Brain microvascular endothelial cell (primary cell): Measurements from ENCODE around the gene ZNF581.

Experiments
- DNase-seq: peaks from one replicate; pipeline ENCODE4 v3.0.0-alpha.2; 2020
- H3K27ac ChIP-seq: fragments of 250-450 bp; sonication (Bioruptor Pico); 2 replicates; pipeline ENCODE4 v1.5.1; 2020; ENCODE audit warnings: mild to moderate bottlenecking, moderate library complexity
- H3K27me3 ChIP-seq: fragments of 250-450 bp; sonication (Bioruptor Pico); replicated peaks from 2 replicates; pipeline ENCODE4 v1.5.1; 2020; ENCODE audit warnings: mild to moderate bottlenecking
- H3K36me3 ChIP-seq: fragments of 250-450 bp; sonication (Bioruptor Pico); replicated peaks from 2 replicates; pipeline ENCODE4 v1.5.1; 2020; ENCODE audit warnings: mild to moderate bottlenecking
- H3K4me3 ChIP-seq: 2 replicates; pipeline ENCODE4 v1.5.1; 2011; ENCODE audit warnings: low read depth, mild to moderate bottlenecking, control low read depth, low read length, moderate library complexity
- in situ Hi-C: cut with HindIII; loops from 2 replicates; pipeline ENCODE4 v1.10.0; 2017; ENCODE audit warnings: low sequenced_read_pairs, low pct_ligation_motif_present
- TF ChIP-seq, protein P1 (sequence below): IDR thresholded peaks from 2 replicates; pipeline ENCODE4 v1.5.1; 2011; ENCODE audit warnings: low read depth, mild to moderate bottlenecking, moderate library complexity, low read length, control low read depth, inconsistent platforms; ENCODE audit errors: missing control alignments

The ZNF581 gene

DNA sequence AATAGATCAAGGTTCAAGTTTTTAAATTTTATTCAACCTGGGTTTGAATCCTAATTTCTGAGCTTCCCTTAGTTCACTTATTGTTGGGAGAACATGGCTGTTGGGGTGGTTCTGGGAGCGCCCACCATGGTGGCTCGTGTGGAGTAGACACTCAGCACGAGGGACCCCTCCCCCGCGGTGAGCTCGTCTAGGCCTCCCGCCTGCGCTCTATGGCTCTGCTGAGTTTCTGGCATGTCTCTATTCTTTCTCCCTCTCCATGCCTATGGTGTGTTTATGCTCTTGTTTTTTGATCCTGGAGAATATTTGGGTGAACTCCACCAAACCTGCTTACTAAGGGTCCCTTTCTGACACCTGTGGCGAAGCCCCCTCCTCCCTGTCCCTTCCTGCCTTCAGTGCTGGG is 30.0 kb downstream of the ZNF581 start:
- in situ Hi-C loops: no loop called here
- H3K27ac ChIP-seq: no peak overlapping the region
- TF ChIP-seq, protein P1, sequence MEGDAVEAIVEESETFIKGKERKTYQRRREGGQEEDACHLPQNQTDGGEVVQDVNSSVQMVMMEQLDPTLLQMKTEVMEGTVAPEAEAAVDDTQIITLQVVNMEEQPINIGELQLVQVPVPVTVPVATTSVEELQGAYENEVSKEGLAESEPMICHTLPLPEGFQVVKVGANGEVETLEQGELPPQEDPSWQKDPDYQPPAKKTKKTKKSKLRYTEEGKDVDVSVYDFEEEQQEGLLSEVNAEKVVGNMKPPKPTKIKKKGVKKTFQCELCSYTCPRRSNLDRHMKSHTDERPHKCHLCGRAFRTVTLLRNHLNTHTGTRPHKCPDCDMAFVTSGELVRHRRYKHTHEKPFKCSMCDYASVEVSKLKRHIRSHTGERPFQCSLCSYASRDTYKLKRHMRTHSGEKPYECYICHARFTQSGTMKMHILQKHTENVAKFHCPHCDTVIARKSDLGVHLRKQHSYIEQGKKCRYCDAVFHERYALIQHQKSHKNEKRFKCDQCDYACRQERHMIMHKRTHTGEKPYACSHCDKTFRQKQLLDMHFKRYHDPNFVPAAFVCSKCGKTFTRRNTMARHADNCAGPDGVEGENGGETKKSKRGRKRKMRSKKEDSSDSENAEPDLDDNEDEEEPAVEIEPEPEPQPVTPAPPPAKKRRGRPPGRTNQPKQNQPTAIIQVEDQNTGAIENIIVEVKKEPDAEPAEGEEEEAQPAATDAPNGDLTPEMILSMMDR: no peak

DNA sequence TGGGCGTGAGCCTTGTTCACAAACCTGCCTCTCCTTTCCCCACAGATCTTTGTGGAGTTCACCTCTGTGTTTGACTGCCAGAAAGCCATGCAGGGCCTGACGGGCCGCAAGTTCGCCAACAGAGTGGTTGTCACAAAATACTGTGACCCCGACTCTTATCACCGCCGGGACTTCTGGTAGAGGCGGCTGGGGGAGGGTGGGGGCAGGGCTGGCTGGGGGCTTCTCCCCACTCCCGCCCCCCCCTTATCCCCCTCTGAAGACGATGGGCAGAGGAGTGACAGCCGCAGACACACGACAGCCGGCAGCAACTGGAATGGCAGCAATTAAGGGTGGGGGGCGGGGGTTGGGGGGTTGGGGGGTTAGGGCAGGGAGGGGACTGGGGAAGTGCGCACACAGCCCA is 30.4 kb downstream of the ZNF581 start:
- peaks cover 37% of the 10 kb centered on the region for H3K36me3 ChIP-seq
- TF ChIP-seq, protein P1: no peak
- H3K27ac ChIP-seq: no peak overlapping the region
- in situ Hi-C loops: no loop called here
- H3K4me3 ChIP-seq: no peak overlapping the region
- H3K27me3 ChIP-seq: no peaks in the 10 kb centered on the region
- no peak for DNase-seq

More for the DNA sequence above, 30.0 kb downstream of the ZNF581 start:
- H3K27me3 ChIP-seq: no peaks in the 10 kb centered on the region
- no peak overlapping the region for H3K4me3 ChIP-seq
- DNase-seq: no peak
- peaks cover 38% of the 10 kb centered on the region for H3K36me3 ChIP-seq

GRCh38 chr19:55674459-55674840 is 31.0 kb downstream of the ZNF581 start:
- Histone ChIP-seq H3K27ac (no peak overlapping the region), H3K4me3 (peak overlapping the region; percentile 85)
- in situ Hi-C loops: no loop called here

DNA sequence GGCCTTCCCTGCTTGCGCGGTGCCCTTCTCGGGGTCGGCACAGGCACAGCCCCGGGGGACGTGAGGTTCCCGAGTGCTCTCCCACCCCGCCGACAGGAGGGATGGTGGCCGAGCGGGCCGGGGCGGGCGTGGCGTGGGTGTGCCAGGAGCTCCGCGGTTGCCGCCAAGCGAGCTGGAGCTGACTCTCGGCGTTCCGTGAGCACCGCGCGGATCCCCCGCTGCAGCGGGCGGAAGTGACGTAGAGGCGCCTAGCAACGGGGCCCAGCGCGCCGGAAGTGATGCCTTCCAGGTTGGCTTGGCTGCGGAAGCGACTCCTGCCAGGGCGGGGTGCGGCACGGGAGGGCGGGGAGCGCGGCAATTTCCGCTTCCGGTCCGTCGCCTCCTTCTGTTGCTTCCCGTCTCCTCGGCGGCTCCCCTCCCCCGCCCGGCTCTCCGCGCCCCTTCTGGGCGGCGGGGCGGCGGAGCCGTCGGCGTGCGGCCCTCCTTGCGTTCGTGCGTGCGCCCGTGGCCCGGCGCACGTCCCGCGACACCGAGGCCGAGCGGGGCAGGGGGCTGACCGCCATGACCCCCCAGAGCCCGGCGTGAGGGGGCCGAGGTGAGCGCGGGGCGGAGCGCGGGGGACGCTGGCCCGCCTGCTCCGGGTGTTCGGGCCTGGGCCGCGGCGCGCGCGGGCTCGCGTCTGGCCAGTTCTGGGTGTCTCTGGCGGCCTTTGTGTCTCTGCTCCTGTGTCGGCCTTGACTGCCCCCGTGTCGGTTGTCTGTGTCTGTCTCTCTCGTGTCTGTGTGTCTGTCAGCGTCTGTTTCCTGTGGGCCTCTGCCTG is 31.6 kb downstream of the ZNF581 start, which contains the start of gene EPN1:
Gene EPN1 (plus strand): TSS at position 386 of the 820 bp plus-strand sequence. CDS start 3,402 bp downstream, outside the sequence.
- peak; percentile 92 for DNase-seq
- TF ChIP-seq, protein P1: no peak
- H3K27ac ChIP-seq: peak within 1 kb of the TSS; percentile 49
- peaks cover 35% of the 10 kb centered on the region for H3K36me3 ChIP-seq
- H3K4me3 ChIP-seq: peak within 1 kb of the TSS; percentile 85
- no peaks in the 10 kb centered on the region for H3K27me3 ChIP-seq
- in situ Hi-C loops: no loop called here

More at GRCh38 chr19:55674459-55674840, 31.0 kb downstream of the ZNF581 start:
- Histone ChIP-seq H3K36me3 (peaks cover 37% of the 10 kb centered on the region), H3K27me3 (no peaks in the 10 kb centered on the region)
- no peak for DNase-seq
- TF ChIP-seq, protein P1: no peak

DNA sequence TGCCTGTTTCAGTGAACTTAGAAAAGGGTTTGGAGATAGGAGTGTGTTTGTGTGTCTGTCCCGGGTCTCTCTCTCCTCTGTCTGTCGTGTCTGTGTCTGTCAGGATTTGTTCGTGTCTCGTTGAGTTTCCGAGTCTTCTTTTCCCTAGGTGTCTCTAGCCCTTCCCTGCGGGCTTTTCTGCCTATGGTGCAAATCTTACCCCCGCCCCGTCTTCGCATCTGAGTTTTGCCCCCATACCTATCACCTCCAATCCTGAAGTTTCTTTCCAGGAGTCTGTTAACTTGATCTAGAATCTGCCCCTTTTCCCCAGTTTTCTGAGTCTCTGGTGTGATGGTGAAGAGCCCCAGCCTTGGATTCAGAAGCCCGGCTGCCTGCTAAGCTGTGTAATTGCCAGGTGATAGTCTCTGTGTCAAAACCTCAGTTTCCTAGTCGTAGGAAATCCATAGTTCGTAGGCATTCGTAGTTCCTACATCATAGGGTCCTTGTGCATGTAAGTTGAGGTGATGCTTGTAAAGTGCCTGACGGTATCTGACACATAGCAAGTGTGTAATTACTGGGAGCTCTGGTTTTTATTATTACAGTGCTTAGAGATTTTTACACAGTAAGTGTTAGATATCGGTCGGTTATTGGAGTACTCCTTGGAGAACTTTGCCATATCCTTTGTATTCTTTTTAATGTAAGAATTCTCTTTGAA is 32.4 kb downstream of the ZNF581 start:
- TF ChIP-seq, protein P1: no peak
- in situ Hi-C loops: no loop called here
- Histone ChIP-seq H3K36me3 (peaks cover 36% of the 10 kb centered on the region), H3K27ac (peak overlapping the region; percentile 49), H3K4me3 (peak overlapping the region; percentile 85), H3K27me3 (no peaks in the 10 kb centered on the region)
- DNase-seq: no peak
